ENCODE data around the gene MOB2. TPM values are rescaled to one million over a fixed set of nuclear protein-coding genes. Genes with fewer than 3 reads are reported as not detected.
A peak's percentile ranks its signal among the peaks of the same experiment; 100 is the strongest.

The MOB2 gene
- total RNA-seq, 2 donors from 2014 or later, result 30.7 to 31.0 TPM

DNA sequence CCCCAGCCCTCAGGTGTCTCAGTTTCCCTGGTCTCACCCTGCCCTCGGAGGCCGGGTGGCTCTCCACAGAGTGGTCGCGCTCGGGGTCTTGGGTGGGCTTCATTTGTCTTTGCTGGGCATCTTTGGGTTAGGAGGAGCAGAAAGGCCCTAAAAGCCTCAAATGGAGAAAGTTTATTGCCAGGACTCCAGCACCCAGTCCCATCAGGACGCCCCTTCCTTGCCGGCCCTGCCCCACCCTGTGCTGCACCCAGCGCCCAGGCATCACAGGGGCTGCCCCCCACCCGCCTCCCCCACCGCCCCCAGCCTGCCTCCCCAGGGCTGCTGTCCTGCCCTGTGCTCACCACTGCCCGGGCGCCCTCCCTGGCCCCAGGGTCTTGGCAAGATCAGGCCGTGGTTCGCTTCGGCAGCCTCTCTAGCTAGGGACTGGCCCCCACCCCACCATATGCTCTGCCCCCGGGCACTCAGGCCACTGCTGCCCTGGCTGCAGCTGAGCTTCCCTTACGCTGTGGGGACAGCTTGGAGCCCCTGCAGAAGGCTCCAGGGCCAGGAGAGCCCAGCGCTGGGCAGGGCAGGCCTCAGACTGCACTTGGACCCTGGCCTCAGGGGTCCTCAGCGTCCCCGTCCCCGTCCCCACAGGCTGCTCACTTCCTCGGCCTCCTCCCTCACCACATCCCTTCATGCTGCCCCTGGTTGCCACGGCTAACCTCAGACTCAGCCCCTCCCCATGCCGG lies 31.4 kb downstream of the MOB2 start:
- no peak overlapping the region for H3K27ac Mint-ChIP-seq
- ATAC-seq (replicated peaks in 1 of 2), result no peak

DNA sequence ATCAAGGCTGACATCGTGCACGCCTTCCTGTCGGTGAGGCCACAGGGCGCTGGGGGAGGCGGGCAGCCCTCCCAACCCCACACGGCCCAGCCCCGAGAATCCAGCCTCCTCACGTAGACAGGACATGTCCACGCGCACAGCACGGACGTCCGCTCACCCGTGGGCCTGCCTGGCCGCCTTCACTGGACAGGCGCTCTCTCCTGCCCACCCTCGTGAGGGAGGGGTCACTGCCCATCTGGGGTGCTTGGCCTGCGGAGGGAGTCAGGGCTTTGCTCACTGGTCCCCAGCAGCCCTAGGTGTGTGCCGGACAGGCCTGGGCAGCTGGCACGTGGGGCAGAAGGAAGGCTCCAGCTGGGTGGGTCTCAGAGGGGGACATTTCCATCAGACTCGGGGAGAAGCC lies 32.0 kb downstream of the MOB2 start:
- H3K36me3 Mint-ChIP-seq (ENCODE audit: insufficient read depth in 2 of 2), result no peaks in the 10 kb centered on the region
- ATAC-seq (replicated peaks in 1 of 2), result no peak
- no peak overlapping the region for H3K4me3 Mint-ChIP-seq
- no peaks in the 10 kb centered on the region for H3K4me1 Mint-ChIP-seq (ENCODE audit: low read depth)
- H3K27me3 Mint-ChIP-seq (ENCODE audit: low read depth), result no peaks in the 10 kb centered on the region
- no peaks in the 10 kb centered on the region for H3K9me3 Mint-ChIP-seq
- DNase-seq, result no peak
- no peak overlapping the region for H3K27ac Mint-ChIP-seq

More for the DNA sequence above, 31.4 kb downstream of the MOB2 start:
- Mint-ChIP-seq H3K36me3 (ENCODE audit: insufficient read depth in 2 of 2) (no peaks in the 10 kb centered on the region), H3K4me3 (no peak overlapping the region), H3K27me3 (ENCODE audit: low read depth) (no peaks in the 10 kb centered on the region), H3K9me3 (no peaks in the 10 kb centered on the region), H3K4me1 (ENCODE audit: low read depth) (no peaks in the 10 kb centered on the region)
- DNase-seq, result no peak

DNA sequence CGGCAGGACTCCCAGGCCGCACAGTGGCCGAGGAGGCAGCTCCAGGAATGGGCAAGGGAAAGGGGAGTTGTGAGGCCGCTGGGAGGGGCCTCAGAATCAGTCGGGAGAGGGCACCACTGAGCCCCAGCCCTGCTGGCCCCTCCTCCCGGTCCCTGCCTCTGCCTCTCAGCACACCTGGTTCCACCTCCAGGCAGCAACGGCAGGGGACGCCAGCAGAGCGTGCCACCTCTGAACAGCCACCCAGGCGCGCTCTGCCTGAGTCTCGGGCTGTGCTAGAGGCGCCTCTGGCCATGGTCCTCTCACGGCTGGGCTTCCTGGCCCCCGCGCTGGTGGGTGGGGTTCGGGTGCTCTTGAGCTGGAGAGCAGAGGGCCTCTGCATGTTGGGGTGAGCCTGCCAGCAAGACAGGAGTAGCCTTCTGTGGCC lies 33.0 kb downstream of the MOB2 start:
- no peaks in the 10 kb centered on the region for H3K36me3 Mint-ChIP-seq (ENCODE audit: insufficient read depth in 2 of 2)
- H3K9me3 Mint-ChIP-seq, result no peaks in the 10 kb centered on the region
- ATAC-seq (replicated peaks in 1 of 2) (peak; percentile 79 to 88), DNase-seq (peak; percentile 63 to 73)
- H3K4me1 Mint-ChIP-seq (ENCODE audit: low read depth), result no peaks in the 10 kb centered on the region
- H3K27ac Mint-ChIP-seq, result no peak overlapping the region
- no peaks in the 10 kb centered on the region for H3K27me3 Mint-ChIP-seq (ENCODE audit: low read depth)
- H3K4me3 Mint-ChIP-seq, result no peak overlapping the region

DNA sequence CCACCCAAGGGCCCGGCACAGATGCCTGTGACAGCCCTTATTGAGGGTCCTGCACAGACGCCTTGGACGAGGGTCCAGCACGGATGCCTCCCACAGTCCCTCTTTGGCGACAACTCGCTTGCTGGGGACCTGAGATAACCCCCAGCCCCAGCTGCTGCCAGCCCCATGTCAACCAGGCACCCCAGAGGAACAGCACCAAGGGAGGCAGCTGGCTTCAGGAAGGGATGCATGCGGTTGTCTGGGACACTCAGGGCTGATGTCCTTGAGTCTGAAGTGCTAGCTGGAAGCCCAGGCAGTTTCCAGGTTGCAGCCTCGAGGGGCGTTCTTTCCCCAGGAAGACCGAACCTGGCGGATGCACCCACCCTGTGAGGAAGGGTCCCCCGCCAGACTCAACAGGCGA lies 33.8 kb downstream of the MOB2 start:
- Mint-ChIP-seq H3K27me3 (ENCODE audit: low read depth) (no peaks in the 10 kb centered on the region), H3K36me3 (ENCODE audit: insufficient read depth in 2 of 2) (no peaks in the 10 kb centered on the region), H3K27ac (no peak overlapping the region), H3K4me3 (no peak overlapping the region), H3K9me3 (no peaks in the 10 kb centered on the region), H3K4me1 (ENCODE audit: low read depth) (no peaks in the 10 kb centered on the region)
- DNase-seq, result no peak
- no peak for ATAC-seq (replicated peaks in 1 of 2)

DNA sequence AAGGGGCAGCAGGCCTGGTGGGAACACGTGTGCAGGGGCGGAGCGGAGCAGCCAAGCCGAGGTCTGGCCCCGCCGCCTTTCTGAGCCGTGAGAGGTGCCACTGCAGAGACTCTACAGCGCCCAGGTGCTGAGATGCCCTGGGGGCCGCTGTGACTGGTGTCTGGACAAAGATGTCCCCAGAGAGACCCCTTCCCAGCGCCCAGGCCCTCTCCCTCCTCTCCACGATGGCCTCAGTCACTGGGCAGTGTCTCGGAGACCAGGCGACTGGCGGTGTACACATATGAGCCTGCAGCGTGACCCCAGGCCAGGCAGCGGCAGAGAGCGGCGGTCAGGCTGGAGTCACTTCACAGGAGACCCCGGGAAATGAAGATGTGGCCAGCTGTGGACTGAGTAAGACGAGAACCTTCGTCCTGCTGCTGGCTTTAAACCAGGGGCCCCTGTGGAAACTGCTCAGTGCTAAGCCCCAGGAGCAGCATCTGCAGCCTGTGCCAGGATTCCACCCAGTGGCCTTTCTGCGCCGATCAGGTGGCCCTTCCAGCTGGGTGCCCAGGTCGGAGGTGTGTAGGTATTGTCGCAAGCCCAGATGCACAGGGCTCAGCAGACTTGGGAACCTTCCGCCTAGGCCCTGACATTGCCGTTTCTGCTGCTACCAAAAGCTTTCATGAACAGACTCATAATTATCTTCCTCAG lies 34.7 kb downstream of the MOB2 start:
- no peak overlapping the region for H3K27ac Mint-ChIP-seq
- no peaks in the 10 kb centered on the region for H3K36me3 Mint-ChIP-seq (ENCODE audit: insufficient read depth in 2 of 2)
- no peaks in the 10 kb centered on the region for H3K4me1 Mint-ChIP-seq (ENCODE audit: low read depth)
- ATAC-seq (replicated peaks in 1 of 2), result no peak
- no peak for DNase-seq
- no peaks in the 10 kb centered on the region for H3K27me3 Mint-ChIP-seq (ENCODE audit: low read depth)
- H3K9me3 Mint-ChIP-seq, result no peaks in the 10 kb centered on the region
- no peak overlapping the region for H3K4me3 Mint-ChIP-seq

DNA sequence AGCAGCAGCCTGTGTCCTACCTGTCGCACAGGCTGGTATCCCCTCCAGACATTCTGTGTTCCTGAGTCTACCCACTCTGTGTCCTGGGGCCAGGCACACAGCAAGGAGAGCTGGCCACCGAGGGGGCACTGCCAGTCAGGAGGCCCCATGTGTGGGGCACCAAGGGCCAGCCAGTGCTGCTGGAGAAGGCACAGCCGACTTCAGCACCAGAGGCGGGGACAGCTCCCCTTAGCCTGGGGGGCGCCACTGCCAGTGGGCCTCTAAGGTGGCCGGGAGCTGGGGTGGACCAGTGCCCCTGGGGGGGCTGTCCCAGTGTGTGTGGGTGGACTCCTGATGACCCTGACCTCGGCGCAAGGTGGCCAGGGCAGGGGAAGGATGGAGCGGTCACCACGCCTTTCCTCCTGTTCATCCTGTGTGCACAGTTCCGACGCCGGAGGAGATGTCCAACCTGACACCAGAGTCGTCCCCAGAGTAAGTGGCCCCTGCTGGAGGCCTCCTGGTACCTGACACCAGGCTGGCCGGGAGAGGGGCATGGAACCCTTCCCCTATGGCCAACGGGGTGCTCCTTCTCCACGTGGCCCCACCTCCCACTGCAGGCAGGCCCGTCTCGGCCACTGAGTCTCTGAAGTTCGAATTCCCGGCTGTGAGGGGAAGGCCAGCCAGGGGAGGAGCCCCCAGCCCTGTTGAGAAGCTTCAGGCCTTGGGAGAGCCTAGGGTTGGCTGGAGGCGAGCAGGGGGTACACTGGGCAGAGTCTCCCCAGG lies 35.4 kb downstream of the MOB2 start:
- Mint-ChIP-seq H3K36me3 (ENCODE audit: insufficient read depth in 2 of 2) (no peaks in the 10 kb centered on the region), H3K4me3 (no peak overlapping the region), H3K4me1 (ENCODE audit: low read depth) (no peaks in the 10 kb centered on the region), H3K9me3 (no peaks in the 10 kb centered on the region), H3K27me3 (ENCODE audit: low read depth) (no peaks in the 10 kb centered on the region), H3K27ac (no peak overlapping the region)
- no peak for ATAC-seq (replicated peaks in 1 of 2)
- DNase-seq, result no peak

DNA sequence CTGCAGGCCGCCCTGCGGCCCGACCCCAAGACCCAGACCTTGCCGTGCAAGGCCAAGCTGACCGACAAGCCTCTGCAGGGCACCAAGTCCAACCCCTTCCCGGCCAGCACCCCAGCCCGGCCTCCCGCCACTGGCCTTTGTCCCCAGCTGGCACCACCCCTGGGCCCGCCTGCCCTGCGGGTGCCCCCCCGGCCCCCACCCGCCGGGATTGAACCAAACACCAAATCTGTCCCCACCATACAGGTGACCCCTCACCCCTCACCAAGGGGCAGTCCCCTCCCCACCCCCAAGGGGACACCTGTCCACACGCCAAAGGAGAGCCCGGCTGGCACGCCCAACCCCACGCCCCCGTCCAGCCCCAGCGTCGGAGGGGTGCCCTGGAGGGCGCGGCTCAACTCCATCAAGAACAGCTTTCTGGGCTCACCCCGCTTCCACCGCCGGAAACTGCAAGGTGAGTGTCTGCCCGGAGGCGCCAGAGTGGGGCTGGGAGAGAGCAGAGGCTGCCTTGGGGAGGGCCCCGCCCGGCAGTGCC lies 36.2 kb downstream of the MOB2 start:
- Mint-ChIP-seq H3K4me1 (ENCODE audit: low read depth) (no peaks in the 10 kb centered on the region), H3K36me3 (ENCODE audit: insufficient read depth in 2 of 2) (no peaks in the 10 kb centered on the region), H3K27ac (no peak overlapping the region), H3K9me3 (no peaks in the 10 kb centered on the region), H3K27me3 (ENCODE audit: low read depth) (no peaks in the 10 kb centered on the region), H3K4me3 (no peak overlapping the region)
- no peak for DNase-seq
- no peak for ATAC-seq (replicated peaks in 1 of 2)

DNA sequence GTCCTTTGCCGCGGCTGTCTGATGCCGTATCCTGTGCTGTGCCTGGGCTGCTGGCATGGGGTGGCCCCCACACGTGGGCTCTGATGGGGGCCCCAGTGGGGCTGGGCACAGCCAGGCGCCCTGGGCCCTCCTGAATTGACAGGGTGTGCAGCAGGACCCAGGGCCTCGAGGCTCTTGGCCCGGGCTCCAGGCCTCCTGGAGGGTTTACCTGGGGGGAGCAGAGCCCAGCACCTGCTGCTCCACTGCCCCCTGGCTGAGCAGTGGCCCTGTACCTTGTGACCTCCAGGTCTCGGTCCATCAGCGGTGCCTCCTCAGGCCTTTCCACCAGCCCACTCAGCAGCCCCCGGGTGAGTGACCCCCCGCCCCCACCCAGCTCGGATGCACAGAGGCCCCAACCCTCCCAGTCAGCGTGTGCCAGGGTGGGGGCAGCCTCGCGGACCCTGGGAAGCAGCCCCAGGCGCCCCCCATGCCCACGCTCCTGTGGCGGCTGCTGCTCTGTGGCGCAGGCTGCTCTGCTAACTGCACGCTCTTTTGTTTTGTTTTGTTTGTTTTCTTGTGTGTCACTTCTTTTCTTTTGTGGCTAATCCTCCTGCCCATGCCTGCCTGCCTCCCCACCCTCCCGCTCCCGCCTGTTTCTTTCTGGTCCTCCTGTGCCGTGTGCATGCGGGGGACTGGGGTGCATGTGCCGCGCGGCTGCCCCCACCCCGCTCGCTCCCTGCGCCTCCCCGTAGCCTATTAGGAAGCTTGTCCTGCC lies 36.9 kb downstream of the MOB2 start:
- Mint-ChIP-seq H3K36me3 (ENCODE audit: insufficient read depth in 2 of 2) (no peaks in the 10 kb centered on the region), H3K27ac (no peak overlapping the region), H3K4me3 (no peak overlapping the region), H3K27me3 (ENCODE audit: low read depth) (no peaks in the 10 kb centered on the region), H3K4me1 (ENCODE audit: low read depth) (no peaks in the 10 kb centered on the region), H3K9me3 (no peaks in the 10 kb centered on the region)
- DNase-seq (no peak), ATAC-seq (replicated peaks in 1 of 2) (no peak)

DNA sequence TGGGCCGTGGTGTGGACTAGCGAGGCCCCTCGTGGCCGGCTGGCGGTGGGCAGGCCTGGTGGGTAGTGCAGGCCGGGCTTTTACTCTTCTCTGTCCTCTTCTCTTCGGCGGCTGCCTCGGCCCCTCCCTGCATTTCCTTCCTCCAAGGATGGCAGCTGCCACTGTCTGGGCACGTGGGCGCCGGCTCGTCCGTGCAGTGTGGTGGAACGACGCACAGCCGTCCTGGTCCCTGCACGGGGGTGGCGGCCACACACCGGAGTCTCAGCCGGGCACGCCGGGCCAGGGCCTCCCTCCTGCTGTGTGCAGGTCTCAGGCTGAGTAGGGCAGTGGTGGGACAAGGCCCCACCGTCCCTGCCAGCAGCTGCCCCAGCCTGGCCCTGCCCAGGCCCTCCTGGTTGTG lies 37.7 kb downstream of the MOB2 start:
- Mint-ChIP-seq H3K27ac (no peak overlapping the region), H3K27me3 (ENCODE audit: low read depth) (no peaks in the 10 kb centered on the region), H3K36me3 (ENCODE audit: insufficient read depth in 2 of 2) (no peaks in the 10 kb centered on the region), H3K4me3 (no peak overlapping the region), H3K4me1 (ENCODE audit: low read depth) (no peaks in the 10 kb centered on the region), H3K9me3 (no peaks in the 10 kb centered on the region)
- DNase-seq (no peak), ATAC-seq (replicated peaks in 1 of 2) (no peak)

DNA sequence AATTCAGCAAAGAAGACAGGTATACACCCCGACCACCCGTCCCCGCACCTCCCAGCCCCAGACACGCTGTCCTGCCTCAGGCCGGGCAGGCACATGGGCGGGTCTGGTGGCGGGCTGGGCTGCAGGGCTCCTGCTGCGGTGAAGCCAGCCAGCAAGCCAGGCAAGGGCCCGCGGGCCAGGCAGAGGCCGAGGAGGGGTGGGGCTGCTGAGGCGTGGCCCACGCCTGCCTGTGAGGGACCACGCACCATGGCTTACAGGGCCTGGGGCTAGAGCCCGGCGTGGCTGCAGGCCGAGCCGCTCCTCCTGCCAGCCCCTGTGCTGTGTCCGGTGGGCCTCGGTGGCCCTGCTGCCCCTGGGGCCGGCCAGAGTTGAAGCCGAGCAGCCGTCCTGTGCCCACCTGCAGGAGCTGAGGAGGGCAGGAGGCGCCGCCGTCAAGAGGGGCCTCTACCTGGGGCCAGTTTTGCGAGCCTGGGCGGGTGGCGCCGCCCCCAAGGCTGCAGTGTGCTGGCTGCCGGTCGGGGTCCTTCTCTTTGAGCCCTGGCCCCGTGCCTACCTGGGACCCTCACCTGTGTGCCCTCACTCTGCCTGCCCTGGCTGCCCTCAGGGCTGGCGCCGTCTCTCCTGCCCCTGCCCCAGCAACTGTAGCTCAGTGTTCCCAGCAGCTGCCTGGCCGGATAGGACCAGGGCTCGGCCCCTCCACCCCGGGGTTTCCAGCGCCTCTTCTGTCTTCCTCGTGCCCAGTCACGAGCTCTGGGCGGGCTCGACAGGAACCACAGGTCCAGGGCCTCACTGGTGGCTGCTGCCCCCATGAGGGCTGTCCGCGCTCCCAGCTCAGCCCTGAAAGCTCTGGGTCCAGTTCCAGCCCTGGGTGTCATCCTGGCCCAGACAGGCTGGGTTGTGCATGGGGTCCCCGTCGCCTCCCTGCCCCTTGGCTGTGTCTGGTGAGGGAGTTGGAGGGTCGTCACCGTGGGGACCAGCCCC lies 38.4 kb downstream of the MOB2 start:
- Mint-ChIP-seq H3K27ac (no peak overlapping the region), H3K4me3 (no peak overlapping the region), H3K9me3 (no peaks in the 10 kb centered on the region), H3K4me1 (ENCODE audit: low read depth) (no peaks in the 10 kb centered on the region), H3K27me3 (ENCODE audit: low read depth) (no peaks in the 10 kb centered on the region), H3K36me3 (ENCODE audit: insufficient read depth in 2 of 2) (no peaks in the 10 kb centered on the region)
- no peak for DNase-seq
- ATAC-seq (replicated peaks in 1 of 2), result no peak

DNA sequence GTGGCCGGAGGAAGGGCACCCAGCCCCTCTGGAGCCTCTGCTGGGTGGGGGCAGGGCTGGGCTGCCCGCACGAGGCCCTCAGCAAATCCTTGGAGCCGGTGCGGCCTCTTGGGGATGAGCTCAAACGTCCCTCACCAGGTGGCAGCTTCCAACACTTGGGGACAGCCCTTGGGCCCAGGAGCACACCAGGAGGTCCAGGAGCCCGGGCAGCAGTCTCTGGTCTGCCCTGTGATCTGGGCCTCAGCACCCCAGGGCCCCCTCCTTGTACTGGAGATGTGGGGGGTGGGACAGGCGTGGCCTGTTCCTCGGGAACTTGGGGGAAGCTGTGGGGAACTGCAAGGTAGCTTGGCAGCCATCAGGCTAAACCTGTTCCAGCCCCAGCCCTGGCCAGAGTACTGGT lies 40.0 kb downstream of the MOB2 start:
- no peaks in the 10 kb centered on the region for H3K36me3 Mint-ChIP-seq (ENCODE audit: insufficient read depth in 2 of 2)
- ATAC-seq (replicated peaks in 1 of 2), result no peak
- H3K27ac Mint-ChIP-seq, result no peak overlapping the region
- DNase-seq, result no peak
- H3K27me3 Mint-ChIP-seq (ENCODE audit: low read depth), result no peaks in the 10 kb centered on the region
- no peak overlapping the region for H3K4me3 Mint-ChIP-seq
- no peaks in the 10 kb centered on the region for H3K9me3 Mint-ChIP-seq
- no peaks in the 10 kb centered on the region for H3K4me1 Mint-ChIP-seq (ENCODE audit: low read depth)
